Loucy (cell line): Measurements from ENCODE around the gene HBB.

Experiments
- H2AFZ ChIP-seq: fragments of 200-600 bp; sonication (generic); 2 replicates; pipeline ENCODE4 v1.6.0; 2016; ENCODE audit warnings: antibody characterized with exemption, mild to moderate bottlenecking, low read length, moderate library complexity
- H3F3A ChIP-seq: fragments of 200-600 bp; 2 replicates; pipeline ENCODE4 v1.6.0; 2016; ENCODE audit warnings: antibody characterized with exemption, low read depth, mild to moderate bottlenecking
- H3K27me3 ChIP-seq: fragments of 200-600 bp; sonication (generic); 2 replicates; pipeline ENCODE4 v1.6.1; 2014; ENCODE audit warnings: low read length, mild to moderate bottlenecking; ENCODE audit not compliant: insufficient read depth, poor library complexity, severe bottlenecking
- H3K36me3 ChIP-seq: fragments of 200-600 bp; sonication (generic); 2 replicates; pipeline ENCODE4 v1.6.1; 2016; ENCODE audit warnings: low read length; ENCODE audit not compliant: insufficient read depth
- H3K4me1 ChIP-seq: fragments of 200-600 bp; sonication (generic); 2 replicates; pipeline ENCODE4 v1.5.1; 2014; ENCODE audit warnings: low read length, mild to moderate bottlenecking; ENCODE audit not compliant: insufficient read depth, poor library complexity, severe bottlenecking
- H3K4me2 ChIP-seq: fragments of 200-600 bp; sonication (generic); 2 replicates; pipeline ENCODE4 v1.6.0; 2014; ENCODE audit warnings: antibody characterized with exemption, low read length, low read depth, mild to moderate bottlenecking; ENCODE audit not compliant: poor library complexity, severe bottlenecking
- H3K4me3 ChIP-seq: fragments of 200-600 bp; sonication (generic); 2 replicates; pipeline ENCODE4 v1.5.1; 2014; ENCODE audit warnings: low read length, mild to moderate bottlenecking, mixed read lengths; ENCODE audit not compliant: poor library complexity, severe bottlenecking
- H3K79me2 ChIP-seq: fragments of 200-600 bp; sonication (generic); 2 replicates; pipeline ENCODE4 v1.6.1; 2014; ENCODE audit warnings: low read length; ENCODE audit not compliant: insufficient read depth
- H3K9ac ChIP-seq: fragments of 200-600 bp; sonication (generic); 2 replicates; pipeline ENCODE4 v1.6.0; 2014; ENCODE audit warnings: mild to moderate bottlenecking, low read depth, low read length, moderate library complexity; ENCODE audit not compliant: poor library complexity, severe bottlenecking
- H3K9me2 ChIP-seq: fragments of 200-600 bp; sonication (generic); replicated peaks from 2 replicates; pipeline ENCODE4 v1.6.1; 2016; ENCODE audit warnings: low read depth, low read length, mixed read lengths
- H3K9me3 ChIP-seq: fragments of 200-600 bp; sonication (generic); 2 replicates; pipeline ENCODE4 v1.6.1; 2014; ENCODE audit warnings: mild to moderate bottlenecking, antibody characterized with exemption, low read length, low read depth; ENCODE audit not compliant: insufficient read depth
- H4K20me1 ChIP-seq: fragments of 200-600 bp; sonication (generic); 2 replicates; pipeline ENCODE4 v1.6.0; 2014; ENCODE audit warnings: antibody characterized with exemption, low read length, mild to moderate bottlenecking; ENCODE audit not compliant: insufficient read depth, poor library complexity, severe bottlenecking
- EZH2phosphoT487 ChIP-seq: fragments of 200-600 bp; IDR thresholded peaks from 2 replicates; pipeline ENCODE4 v1.6.1; 2018; ENCODE audit warnings: antibody characterized with exemption, mild to moderate bottlenecking, moderate library complexity, borderline replicate concordance
- TF ChIP-seq, protein P1 (sequence below): fragments of 200-600 bp; sonication (generic); conservative IDR thresholded peaks from 2 replicates; pipeline ENCODE4 v1.5.1; 2014; ENCODE audit warnings: mild to moderate bottlenecking, antibody characterized with exemption, low read length

HBB gene

GRCh38 chr11:5192738-5193137, 34.1 kb downstream of the HBB start:
- Histone ChIP-seq H3K27me3 (no peaks in the 10 kb centered on the region), H3K36me3 (no peaks in the 10 kb centered on the region), H3K9me2 (no peaks in the 10 kb centered on the region), H3K9me3 (no peaks in the 10 kb centered on the region), H2AFZ (no peak overlapping the region), H3K79me2 (no peaks in the 10 kb centered on the region), H3K4me3 (no peak overlapping the region), H3F3A (no peaks in the 10 kb centered on the region), H3K4me1 (no peaks in the 10 kb centered on the region), H4K20me1 (no peaks in the 10 kb centered on the region), H3K9ac (no peak overlapping the region), H3K4me2 (no peak overlapping the region)
- TF ChIP-seq, protein P1, sequence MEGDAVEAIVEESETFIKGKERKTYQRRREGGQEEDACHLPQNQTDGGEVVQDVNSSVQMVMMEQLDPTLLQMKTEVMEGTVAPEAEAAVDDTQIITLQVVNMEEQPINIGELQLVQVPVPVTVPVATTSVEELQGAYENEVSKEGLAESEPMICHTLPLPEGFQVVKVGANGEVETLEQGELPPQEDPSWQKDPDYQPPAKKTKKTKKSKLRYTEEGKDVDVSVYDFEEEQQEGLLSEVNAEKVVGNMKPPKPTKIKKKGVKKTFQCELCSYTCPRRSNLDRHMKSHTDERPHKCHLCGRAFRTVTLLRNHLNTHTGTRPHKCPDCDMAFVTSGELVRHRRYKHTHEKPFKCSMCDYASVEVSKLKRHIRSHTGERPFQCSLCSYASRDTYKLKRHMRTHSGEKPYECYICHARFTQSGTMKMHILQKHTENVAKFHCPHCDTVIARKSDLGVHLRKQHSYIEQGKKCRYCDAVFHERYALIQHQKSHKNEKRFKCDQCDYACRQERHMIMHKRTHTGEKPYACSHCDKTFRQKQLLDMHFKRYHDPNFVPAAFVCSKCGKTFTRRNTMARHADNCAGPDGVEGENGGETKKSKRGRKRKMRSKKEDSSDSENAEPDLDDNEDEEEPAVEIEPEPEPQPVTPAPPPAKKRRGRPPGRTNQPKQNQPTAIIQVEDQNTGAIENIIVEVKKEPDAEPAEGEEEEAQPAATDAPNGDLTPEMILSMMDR: no peak
- no peak for TF ChIP-seq EZH2phosphoT487

DNA sequence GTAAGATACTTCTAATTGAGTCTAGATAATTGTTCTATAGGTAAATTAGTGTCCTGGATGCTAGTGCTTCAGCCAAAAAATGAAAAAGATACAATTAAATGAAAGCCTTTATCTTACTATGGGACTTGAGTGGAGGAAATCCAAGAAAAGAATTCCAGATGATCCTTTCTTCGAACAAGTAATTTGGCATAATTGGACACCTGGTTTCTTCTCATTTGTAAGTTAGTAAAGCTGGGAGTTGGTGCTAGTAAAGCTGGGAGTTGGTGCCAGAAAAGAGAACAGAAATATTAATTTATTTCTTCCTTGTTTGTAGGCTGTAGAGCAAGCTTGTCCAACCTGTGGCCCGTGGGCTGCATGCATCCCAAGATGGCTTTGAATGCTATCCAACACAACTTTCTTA, 38.7 kb downstream of the HBB start:
- Histone ChIP-seq H3K9me2 (no peaks in the 10 kb centered on the region), H3K79me2 (no peaks in the 10 kb centered on the region), H3K4me1 (no peaks in the 10 kb centered on the region), H3K4me2 (no peak overlapping the region), H2AFZ (no peak overlapping the region), H3K4me3 (no peak overlapping the region), H3F3A (no peaks in the 10 kb centered on the region), H3K36me3 (no peaks in the 10 kb centered on the region), H3K9me3 (no peaks in the 10 kb centered on the region), H3K9ac (no peak overlapping the region), H4K20me1 (no peaks in the 10 kb centered on the region), H3K27me3 (no peaks in the 10 kb centered on the region)
- no peak for TF ChIP-seq EZH2phosphoT487
- TF ChIP-seq, protein P1: no peak

DNA sequence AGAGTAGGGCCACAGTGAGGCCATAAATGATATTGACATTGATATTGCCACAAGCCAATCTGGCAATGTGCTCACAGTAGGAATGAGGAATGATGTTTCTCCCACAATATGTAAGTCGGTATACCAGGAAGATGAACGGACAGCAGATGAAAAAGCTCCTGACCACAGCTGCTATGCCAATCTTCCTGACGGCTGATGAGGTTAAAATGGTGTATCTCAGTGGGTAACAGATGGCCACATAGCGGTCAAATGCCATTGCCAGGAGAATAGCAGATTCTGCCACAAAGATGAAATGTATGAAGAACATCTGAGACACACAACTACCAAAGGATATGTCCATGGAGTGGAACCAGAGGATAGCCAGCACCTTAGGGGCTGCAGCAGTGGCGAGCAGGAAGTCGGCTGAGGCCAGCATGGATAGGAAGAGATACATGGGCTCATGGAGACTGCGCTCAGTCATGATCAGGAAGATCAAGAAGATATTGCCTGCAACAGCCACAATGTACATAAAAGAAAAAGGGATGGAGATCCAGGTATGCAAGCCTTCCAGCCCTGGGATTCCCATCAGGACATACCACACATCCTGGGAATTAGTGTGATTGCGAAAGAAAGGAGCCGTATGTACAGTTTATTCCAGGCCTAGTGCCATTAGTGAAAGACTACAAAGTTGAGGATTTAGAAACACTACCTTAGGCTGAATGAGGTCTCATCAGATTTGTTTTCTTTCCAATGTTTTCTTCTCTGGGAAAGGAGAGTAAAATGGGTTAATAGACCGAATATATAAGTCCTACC, 48.6 kb downstream of the HBB start:
- Histone ChIP-seq H3K4me3 (no peak overlapping the region), H2AFZ (no peak overlapping the region), H3K9me2 (no peaks in the 10 kb centered on the region), H3K4me2 (no peak overlapping the region), H3K4me1 (no peaks in the 10 kb centered on the region), H3K27me3 (no peaks in the 10 kb centered on the region), H3K79me2 (no peaks in the 10 kb centered on the region), H4K20me1 (no peaks in the 10 kb centered on the region), H3K36me3 (no peaks in the 10 kb centered on the region), H3K9me3 (no peaks in the 10 kb centered on the region), H3K9ac (no peak overlapping the region), H3F3A (no peaks in the 10 kb centered on the region)
- TF ChIP-seq, protein P1: no peak
- TF ChIP-seq EZH2phosphoT487: no peak
